Skeletal muscle cell (primary cell): ENCODE measurements around the gene ATP4B.

Experiments
- DNase-seq: peaks from one replicate; pipeline ENCODE4 v3.0.0-alpha.2; 2010; ENCODE audit warnings: low read depth
- H3K4me3 ChIP-seq: 2 replicates; pipeline ENCODE4 v1.5.1; 2011; ENCODE audit warnings: low read depth, mild to moderate bottlenecking, control low read depth, low read length, moderate library complexity

ATP4B gene

DNA sequence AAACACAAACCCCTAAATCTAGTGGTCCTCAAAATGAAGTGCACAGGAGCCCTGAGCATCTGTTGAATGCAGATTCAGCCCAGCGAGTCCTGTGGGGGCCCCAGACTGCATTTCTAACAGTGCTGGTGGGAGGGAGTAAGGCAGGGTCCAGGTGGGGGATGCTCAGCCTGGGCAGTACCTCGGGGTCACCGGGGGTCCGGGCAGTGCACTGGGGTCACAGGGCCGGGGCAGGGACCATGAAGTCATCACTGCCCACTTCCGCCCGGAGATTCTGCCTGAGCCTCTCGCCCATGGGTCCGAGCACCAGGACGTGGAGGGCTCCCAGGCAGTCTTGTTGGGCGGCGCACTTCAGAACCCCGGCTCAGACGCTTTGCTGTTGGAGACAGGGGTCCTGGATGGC, 838 bp upstream of the ATP4B start:
- no peak for DNase-seq
- H3K4me3 ChIP-seq: no peak overlapping the region

DNA sequence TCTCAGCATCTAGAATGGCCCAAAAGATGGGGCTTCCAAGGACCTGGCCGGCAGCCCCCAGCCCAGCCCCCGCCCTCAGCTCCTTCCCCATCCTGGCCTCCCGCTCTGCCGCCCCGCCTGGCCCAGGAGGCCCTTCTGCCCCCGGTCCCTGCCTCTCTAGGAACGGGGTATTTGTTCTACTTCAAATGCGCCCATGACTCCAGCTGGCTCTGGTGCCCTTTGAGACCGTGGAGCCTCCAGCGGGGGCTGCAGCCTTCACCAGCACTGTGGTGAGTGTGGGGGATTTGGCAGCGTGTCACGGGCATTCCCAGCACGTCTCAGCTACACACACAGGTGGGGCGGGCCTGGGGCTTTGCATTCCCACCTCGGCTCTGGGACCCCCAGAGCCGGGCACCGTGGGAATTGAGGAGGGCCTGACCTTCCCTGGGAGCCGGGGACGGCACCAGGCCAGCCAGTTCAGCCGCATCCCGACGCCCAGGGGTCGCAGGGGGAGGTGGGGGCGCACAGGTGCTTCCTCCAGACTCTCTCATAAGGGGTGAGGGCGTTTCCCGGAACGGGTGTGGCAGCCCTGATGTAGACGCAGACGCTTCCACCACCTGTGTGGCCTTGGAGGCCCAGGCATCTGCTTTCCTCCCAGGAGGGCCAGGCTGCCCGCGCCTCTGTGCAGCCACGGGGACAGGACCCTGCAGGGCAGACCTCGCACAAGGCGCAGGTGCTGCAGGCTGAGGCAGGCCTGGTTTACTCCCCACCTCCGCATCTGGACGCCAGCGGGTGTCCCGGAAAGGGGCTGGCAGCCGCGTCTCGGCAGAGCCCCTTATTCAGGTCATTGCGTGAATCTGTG, 947 bp downstream of the ATP4B start:
- H3K4me3 ChIP-seq: no peak overlapping the region
- DNase-seq: no peak

DNA sequence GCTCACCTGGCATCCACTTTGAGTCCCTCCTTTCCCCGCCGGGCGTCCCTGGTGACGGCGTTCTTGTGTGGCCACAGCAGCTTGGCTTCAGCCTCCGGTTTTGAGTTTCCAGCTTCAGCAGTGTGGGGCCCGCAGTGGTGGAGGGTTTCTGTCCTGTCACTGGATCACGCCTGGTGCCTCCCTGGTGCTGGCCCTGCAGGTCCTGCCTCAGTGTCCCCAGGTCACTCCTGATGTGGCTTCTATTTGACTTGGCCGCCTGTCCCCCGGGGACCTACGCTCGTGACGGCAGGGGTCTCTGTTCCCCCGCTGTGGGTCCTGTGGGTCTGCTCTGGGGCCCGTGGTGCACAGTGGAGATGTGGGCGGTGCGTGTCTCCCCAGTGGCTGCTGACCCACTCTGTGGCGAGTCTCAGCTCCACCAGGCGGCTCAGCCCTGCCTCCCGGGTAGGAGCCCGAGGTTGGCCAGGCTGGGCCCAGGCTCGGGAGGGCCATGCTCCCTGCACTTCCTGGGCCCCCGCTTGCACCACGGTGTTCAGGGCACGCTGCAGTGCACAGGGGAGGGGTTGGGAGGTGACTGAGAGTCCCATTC, 1.9 kb downstream of the ATP4B start:
- no peak for DNase-seq
- H3K4me3 ChIP-seq: no peak overlapping the region

DNA sequence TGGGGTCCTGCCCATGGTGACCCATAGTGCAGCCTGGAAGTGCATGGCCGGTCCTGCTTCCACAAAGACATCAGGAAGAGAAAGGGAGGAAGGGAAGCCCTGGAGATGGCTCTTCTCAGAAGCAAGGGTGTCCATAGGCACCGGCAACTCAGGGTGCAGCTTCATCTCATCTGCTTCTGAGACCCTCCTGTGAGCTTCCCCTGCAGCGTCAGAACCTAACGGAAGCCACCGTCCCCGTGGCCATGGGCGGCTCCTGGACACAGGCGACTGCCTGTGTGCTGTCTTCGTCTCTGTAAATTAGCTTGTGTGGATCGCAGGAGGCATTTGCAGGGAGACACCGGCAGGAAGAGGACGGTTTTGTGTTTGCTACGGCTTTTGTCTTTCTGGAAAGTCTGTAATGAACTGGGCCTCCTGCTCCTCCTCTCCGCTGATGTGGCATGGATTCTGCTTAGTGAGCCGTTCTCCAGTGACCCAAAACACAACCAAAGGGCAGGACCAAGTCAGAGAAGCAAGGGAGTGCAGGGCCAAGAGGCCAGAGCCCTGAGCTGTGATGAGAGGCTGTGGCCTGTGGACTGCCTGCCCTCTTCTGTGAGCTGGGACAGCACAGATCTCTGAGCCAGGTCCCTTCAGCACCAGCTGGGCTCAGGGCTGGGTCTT, 2.5 kb downstream of the ATP4B start:
- no peak overlapping the region for H3K4me3 ChIP-seq
- no peak for DNase-seq

DNA sequence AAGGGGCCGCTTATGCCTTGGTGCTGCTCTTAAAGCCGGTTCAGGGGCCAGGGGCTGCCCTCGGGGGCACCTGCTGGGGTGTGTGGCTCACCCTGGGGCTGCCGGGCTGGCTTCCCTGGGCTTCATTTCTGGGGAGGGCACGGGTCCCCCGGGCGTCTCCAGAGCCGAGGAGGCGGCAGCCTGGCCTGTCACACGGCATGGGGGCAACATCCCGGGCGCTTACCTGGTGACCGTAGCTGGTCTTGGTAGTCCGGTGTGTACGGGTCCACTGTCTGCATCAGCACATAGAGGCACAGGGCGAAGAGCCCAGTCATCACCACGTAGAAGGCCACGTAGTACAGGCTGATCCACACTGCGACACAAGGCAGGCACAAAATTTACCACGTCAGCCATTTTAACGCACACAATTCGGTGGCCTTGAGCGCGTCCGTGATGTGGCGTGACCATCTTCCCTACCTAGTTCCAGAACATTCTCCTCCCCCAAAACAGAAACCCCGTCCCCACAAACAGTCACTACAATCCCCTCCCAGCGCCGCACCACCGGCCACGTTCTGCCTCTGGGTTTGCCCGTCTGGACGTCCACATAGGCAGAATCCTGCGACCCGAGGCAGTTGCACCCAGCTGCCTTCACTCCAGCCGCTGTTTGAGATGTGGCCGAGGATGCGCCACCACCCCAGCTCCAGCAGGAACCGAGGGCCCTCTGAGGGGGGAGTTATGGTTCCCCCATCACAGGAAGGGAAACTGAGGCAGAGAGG, 3.2 kb downstream of the ATP4B start:
- H3K4me3 ChIP-seq: no peak overlapping the region
- DNase-seq: no peak

DNA sequence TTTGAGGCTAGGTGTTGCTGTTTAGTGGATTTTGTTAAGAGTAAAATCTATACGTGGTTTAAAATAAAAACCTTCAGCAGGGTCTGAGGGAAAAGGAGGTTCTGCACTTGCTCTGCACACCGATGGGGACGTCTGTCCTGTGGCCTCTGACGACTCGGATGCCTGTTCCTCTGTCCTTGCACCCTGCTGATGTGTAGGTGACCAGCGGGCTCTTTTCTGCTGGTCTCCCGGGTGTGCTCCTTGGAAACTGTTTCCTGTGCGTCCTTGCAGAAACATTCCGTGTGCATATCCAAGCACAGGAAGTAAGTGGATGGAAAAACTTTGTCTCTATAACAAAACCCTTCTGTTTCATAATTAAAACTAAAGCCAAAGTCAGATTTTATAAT, 3.8 kb downstream of the ATP4B start:
- no peak overlapping the region for H3K4me3 ChIP-seq
- DNase-seq: no peak

DNA sequence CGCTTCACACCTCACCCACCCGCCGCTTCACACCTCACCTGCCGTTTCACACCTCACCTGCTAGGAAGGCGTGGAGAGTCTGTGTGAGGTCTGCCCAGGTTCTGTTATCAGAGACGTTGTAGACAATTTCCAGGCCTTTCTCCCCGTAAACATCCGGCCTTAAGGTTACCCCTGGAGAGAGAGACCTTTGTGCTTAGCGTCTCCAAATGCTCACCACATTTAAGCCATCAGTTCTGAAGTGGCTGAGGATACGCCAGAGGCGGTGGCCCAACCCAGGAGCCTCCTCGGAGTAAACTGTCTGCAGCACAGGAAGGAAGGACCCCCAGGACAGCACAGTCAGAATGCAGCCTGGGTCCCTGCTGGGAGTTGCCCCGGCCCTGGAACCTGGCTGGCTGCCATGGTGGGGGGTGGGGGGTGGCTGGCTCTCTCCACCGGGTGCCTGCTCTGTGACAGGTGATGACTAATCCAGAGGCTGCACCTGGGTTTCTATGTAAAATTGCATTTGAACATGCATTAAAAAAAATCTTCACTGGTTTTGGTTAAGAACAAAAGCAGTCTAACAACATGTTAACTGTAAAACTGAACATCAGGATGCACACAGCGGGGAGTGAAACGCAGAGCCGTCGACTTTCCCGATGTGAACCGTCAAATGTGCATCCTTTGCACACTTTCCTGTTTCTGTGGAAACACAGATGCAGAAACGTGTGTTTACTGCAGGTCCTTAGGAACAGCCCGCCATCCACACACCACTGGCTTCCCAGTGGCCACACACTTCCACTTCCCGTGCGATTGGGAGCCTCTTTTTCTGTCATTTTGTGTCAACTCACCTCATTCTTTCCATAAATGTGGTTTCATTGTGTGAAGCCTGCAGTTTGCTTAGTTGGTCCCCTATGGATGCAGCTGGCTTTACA, 4.5 kb downstream of the ATP4B start:
- no peak for DNase-seq
- no peak overlapping the region for H3K4me3 ChIP-seq

DNA sequence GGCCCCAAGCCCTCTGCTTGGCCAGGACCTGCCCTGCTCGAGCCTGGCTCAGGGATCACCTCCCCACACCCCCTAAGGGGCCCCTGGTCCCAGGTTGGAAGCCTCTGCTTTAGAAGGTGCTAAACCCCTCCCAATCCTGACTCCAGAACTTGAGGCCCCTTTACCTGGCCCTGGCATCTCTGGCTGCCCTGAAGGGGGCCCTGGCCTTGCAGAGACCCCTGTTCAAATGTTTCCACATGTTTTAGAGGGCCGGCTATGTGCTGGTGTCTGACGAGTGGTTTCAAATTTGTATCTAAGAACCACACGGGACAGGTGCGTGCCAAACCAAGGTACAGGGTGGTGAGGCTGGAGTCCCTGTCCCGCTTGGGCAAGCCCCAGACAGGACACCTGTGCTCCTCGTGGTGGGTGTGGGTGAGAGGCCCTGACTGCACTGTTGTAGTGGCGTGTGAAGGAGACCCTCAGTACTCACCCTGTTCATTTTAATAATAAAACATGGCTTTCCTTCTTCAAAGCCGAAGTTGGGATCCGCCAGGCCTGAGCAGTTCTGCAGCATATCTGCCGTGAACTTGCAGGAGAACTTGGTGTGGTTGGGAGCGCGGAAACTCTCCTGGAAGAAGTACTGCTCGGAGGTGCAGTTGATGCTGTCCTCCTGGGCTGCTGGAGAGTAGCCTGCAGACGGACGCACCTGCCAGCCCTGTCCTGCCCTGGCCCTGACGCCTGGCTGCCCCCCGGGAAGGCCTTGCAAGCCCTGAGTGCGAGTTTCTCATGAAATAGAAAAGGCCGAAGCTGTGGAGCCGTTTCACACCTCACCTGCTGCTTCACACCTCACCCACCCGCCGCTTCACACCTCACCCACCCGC, 5.4 kb downstream of the ATP4B start:
- DNase-seq: no peak
- no peak overlapping the region for H3K4me3 ChIP-seq

DNA sequence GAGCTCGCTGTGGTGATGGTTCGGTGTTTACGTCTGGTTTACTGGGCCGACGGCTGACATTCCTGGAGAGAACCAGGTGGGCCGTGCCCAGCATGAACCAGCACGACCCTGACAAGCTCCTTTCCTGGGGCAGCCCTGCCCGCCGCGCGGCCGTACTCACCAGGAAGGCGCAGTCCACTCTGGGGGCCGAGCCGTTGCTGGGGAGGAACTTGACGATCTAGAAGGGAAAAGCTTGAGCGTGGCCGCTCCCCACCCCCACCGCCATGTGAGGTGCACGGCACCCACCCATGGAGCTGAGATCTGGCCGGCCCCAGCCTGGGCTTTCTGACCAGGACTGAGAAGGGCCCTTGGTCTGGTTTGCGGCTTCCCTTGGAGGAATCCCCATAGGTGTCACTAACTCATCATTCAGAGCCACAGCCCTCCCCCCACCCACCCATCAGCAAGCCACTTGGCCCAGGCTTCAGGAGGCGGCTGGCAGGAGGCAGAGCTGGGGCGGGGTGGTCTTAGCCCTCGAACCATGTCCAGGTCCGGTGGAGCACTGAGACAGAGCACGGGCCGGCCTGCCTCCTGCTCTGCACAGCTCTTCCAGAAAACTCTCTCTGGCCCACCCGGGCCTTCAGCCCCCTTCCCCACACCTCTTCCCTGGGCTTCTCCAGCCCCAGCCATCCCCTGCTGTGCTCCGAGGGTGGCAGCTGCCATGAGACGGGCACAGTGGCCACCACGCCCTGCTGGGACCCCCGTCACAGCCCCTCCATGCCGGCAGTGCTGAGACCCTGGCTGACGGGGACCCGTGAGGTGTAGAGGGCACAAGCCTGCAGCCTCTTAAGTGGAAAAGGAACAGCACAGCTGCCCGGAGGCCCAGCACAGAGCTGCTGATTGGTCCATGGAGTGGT, 6.2 kb downstream of the ATP4B start:
- no peak overlapping the region for H3K4me3 ChIP-seq
- DNase-seq: no peak

DNA sequence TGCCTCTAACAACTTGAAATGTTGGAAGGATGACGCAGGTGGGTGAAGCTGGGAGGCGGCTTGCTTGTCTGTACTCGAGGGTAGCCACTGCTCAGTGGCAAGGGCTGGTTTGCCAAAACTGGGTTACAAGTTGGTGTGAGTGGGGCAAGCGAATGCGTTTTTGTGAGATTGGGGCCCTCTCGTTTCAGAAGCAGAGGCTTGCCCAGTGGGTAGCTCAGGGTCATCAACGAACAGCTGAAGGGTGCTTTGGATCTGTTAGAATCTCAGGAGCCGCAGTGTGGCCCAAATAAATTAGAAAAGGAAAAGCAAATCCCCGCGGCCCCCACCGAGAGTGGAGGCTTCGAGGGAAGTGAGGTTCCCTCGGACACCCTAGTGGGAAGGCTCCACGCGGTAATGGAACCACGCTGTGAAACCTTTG, 7.3 kb downstream of the ATP4B start:
- no peak overlapping the region for H3K4me3 ChIP-seq
- no peak for DNase-seq

DNA sequence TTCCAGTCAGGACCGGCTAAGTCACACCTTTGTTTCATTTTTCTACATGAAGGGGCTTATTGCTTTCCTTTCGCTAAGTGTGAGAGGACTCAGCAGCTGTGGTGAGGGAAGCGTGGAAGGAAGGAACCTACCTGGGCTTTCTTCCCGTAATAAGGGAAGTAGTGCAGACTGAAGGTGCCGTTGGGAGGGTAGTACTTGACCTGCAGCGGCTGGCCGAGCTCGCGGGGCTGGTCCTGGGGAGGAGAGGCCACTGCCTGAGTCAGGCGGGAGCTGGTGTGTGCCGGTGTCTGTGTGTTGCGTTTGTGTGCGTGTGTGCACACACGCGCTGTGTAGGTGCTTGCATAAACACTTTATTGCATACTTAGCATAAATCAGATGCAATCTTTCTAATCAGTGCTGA, 7.7 kb downstream of the ATP4B start:
- DNase-seq: no peak

DNA sequence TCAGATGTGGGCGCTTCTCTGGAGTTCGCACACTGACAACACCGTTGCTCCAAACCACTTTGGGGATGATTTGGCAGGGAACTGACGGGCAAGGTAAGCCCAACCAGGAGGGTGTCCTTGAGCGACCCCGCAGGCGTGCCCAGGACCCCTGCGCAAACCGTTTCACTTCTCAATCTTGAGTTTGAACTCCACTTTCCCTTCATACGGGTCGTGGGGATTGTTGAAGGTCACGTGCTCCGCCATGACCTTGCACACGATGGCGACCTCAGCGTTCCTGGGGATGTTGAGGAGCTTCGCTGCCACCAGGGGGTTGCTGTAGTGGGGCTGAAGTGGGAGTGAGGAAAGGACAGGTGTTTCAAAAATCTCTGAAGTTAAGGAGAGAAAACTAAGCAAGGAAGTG, 8.8 kb downstream of the ATP4B start:
- H3K4me3 ChIP-seq: no peak overlapping the region
- DNase-seq: no peak

More for the DNA sequence above, 7.7 kb downstream of the ATP4B start:
- H3K4me3 ChIP-seq: no peak overlapping the region

DNA sequence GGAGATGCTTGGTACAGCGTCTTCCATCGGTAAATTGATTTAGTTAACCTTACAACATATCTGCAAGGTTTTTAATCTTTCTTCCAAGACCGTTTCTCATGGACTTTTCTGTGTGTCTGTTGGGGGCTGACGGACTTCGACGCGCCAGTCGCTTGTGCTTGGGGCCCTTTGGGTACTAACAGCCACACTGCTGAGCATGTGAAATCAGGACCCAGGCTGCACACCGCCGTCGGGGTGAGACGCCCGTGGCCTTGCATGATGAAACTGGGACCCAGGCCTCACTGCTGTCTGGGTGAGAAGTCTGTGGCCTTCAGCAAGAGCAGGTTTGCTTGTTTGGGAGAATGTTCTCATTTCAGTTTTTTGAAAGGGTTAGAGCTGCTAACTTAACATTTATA, 9.8 kb downstream of the ATP4B start:
- no peak overlapping the region for H3K4me3 ChIP-seq
- no peak for DNase-seq

DNA sequence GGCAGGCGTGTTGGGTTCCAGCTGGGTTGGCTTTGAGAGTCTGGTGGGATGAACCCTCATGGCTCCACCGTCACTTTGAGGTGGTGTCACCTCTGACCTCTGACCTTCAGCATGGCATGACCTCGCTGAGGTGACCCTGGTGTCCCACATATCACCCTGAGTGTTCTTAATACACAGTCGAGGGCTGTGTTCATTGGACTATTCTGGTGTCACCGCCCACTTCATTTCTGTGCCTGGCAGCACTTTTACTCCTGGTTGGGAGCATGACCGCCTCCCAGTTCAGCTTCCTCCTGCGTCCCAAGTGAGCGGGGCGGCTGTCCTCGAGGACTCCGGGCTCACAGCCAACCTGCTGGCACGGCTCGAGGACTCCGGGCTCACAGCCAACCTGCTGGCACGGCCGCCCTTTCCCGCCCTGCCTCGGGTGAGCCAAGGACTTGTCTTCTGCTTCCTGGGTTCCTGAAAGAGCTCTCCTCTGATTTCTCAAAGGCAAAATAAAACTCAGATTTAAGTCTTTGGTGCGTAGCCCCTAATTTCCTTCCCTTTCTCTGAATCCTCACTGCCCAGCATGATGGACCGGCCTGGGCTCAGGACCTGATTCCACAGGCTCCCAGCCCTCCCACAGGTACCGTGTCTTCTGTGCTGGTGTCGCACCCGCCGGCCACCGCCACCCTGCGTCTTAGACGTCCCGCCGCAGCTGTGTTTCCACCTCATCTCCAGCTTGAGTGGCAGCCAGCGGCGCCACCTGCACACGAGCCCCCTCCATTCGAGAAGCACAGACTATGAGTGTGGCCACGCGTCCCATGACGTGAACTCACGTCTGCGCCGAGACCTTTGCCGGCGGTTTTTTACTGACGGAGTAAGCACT, 10.4 kb downstream of the ATP4B start:
- DNase-seq: no peak
- H3K4me3 ChIP-seq: no peak overlapping the region

DNA sequence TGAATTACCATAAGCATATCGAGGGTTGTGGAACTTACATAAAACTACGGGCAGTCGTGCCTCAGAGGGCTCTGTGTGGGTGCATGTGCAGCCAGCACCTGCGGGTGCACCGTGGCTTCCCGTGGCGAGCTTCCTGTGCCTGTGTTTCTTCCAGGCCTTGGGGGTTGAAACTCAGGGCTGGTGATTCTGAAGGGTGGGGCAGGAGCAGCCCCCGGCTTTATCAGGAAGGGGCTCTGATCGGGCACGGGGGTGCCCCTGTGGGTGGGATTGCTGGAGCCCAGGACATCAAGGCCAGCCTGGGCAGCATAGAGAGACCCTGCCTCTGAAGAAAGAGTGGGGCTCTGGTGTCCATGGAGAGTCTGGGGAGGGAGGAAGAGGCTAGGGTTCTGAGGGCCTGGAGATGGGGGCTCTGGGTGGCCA, 11.1 kb downstream of the ATP4B start:
- H3K4me3 ChIP-seq: no peak overlapping the region
- no peak for DNase-seq

DNA sequence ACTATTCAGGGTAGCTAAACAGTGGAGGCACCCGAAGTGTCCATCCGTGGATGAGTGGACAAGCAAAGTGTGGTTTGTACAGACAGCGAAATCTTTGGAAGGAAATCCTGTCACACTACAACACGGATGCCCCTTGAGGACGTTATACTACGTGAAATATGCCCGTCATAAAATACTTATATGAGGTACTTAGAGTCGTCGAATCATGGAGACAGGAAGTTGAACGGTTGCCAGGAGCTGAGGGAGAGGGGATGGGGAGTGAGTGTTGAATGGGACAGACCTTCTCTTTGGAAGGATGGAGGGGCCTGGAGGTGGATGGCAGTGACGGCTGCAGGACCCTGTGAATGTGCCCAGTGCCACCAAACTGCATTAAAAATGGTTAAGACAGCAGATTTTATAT, 11.6 kb downstream of the ATP4B start:
- no peak for DNase-seq
- H3K4me3 ChIP-seq: no peak overlapping the region
